Measurements from ENCODE around the gene USP53.

USP53 gene

GRCh38 chr4:119260528-119260927, 48.0 kb downstream of the USP53 start:
- TF ChIP-seq, protein P1, sequence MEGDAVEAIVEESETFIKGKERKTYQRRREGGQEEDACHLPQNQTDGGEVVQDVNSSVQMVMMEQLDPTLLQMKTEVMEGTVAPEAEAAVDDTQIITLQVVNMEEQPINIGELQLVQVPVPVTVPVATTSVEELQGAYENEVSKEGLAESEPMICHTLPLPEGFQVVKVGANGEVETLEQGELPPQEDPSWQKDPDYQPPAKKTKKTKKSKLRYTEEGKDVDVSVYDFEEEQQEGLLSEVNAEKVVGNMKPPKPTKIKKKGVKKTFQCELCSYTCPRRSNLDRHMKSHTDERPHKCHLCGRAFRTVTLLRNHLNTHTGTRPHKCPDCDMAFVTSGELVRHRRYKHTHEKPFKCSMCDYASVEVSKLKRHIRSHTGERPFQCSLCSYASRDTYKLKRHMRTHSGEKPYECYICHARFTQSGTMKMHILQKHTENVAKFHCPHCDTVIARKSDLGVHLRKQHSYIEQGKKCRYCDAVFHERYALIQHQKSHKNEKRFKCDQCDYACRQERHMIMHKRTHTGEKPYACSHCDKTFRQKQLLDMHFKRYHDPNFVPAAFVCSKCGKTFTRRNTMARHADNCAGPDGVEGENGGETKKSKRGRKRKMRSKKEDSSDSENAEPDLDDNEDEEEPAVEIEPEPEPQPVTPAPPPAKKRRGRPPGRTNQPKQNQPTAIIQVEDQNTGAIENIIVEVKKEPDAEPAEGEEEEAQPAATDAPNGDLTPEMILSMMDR (IDR thresholded peaks at IDR 0.05; ENCODE audit: low read depth, low read length, poor library complexity, severe bottlenecking) = no peak
- no peak for TF ChIP-seq EZH2phosphoT487 (IDR thresholded peaks at IDR 0.05; ENCODE audit: borderline replicate concordance, low read length)
- peaks cover 98% of the 10 kb centered on the region for H3K36me3 ChIP-seq (ENCODE audit: control insufficient read depth, low read length)

DNA sequence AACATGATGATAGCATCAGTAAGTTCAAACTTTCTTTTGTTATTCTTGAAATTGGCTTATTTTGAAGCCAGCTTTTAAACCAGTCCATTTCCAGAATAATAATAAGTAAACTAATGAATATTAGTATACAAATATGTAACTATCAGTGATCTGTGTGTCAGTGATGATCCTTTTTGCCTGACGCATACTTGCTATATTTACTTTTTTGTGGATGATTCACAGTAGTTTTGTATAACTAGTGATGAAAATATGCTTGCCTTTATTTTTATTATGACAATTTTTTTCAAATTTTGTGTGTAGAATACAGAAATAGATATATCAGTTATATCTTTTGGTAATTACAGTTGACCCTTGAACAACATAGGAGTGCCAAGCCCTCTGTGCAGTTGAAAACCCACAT, 49.5 kb downstream of the USP53 start:
- Histone ChIP-seq H3K4me2 (ENCODE audit: low read length) (no peak overlapping the region), H3K9me2 (replicated peaks; ENCODE audit: control insufficient read depth, low read length) (no peaks in the 10 kb centered on the region), H4K20me1 (ENCODE audit: control insufficient read depth, insufficient read depth, low read depth, low read length) (no peaks in the 10 kb centered on the region), H3K27ac (ENCODE audit: low read depth, low read length) (no peak overlapping the region), H3K9me3 (ENCODE audit: control insufficient read depth, insufficient read depth, low read length) (no peaks in the 10 kb centered on the region), H3K27me3 (ENCODE audit: control insufficient read depth, low read length) (no peaks in the 10 kb centered on the region), H3K36me3 (ENCODE audit: control insufficient read depth, low read length) (peaks cover 98% of the 10 kb centered on the region), H3K4me3 (ENCODE audit: low read length) (no peak overlapping the region), H3F3A (ENCODE audit: control insufficient read depth, insufficient read depth) (peaks cover 12% of the 10 kb centered on the region), H3K79me2 (ENCODE audit: control insufficient read depth, low read length) (no peaks in the 10 kb centered on the region), H3K4me1 (ENCODE audit: control insufficient read depth, low read length) (no peaks in the 10 kb centered on the region)
- TF ChIP-seq, protein P1 (IDR thresholded peaks at IDR 0.05; ENCODE audit: low read depth, low read length, poor library complexity, severe bottlenecking) = no peak
- no peak for TF ChIP-seq EZH2phosphoT487 (IDR thresholded peaks at IDR 0.05; ENCODE audit: borderline replicate concordance, low read length)

More at GRCh38 chr4:119260528-119260927, 48.0 kb downstream of the USP53 start:
- Histone ChIP-seq H3K9me2 (replicated peaks; ENCODE audit: control insufficient read depth, low read length) (no peaks in the 10 kb centered on the region), H3K27me3 (ENCODE audit: control insufficient read depth, low read length) (no peaks in the 10 kb centered on the region), H3K79me2 (ENCODE audit: control insufficient read depth, low read length) (no peaks in the 10 kb centered on the region), H3K4me2 (ENCODE audit: low read length) (no peak overlapping the region), H3K27ac (ENCODE audit: low read depth, low read length) (no peak overlapping the region), H3K4me1 (ENCODE audit: control insufficient read depth, low read length) (no peaks in the 10 kb centered on the region), H3K4me3 (ENCODE audit: low read length) (no peak overlapping the region), H3K9me3 (ENCODE audit: control insufficient read depth, insufficient read depth, low read length) (no peaks in the 10 kb centered on the region), H3F3A (ENCODE audit: control insufficient read depth, insufficient read depth) (peaks cover 12% of the 10 kb centered on the region), H4K20me1 (ENCODE audit: control insufficient read depth, insufficient read depth, low read depth, low read length) (no peaks in the 10 kb centered on the region)

- TF ChIP-seq, protein P1 (IDR thresholded peaks at IDR 0.05; ENCODE audit: low read depth, low read length, poor library complexity, severe bottlenecking) = no peak
- no peak for TF ChIP-seq EZH2phosphoT487 (IDR thresholded peaks at IDR 0.05; ENCODE audit: borderline replicate concordance, low read length)
Observed at GRCh38 chr4:119264743-119265142, 52.2 kb downstream of the USP53 start.

More at GRCh38 chr4:119264743-119265142, 52.2 kb downstream of the USP53 start:
- Histone ChIP-seq H3K27ac (ENCODE audit: low read depth, low read length) (no peak overlapping the region), H3K4me3 (ENCODE audit: low read length) (no peak overlapping the region), H3K4me2 (ENCODE audit: low read length) (no peak overlapping the region), H3K9me2 (replicated peaks; ENCODE audit: control insufficient read depth, low read length) (no peaks in the 10 kb centered on the region), H3K9me3 (ENCODE audit: control insufficient read depth, insufficient read depth, low read length) (no peaks in the 10 kb centered on the region), H3K27me3 (ENCODE audit: control insufficient read depth, low read length) (no peaks in the 10 kb centered on the region), H4K20me1 (ENCODE audit: control insufficient read depth, insufficient read depth, low read depth, low read length) (no peaks in the 10 kb centered on the region), H3K4me1 (ENCODE audit: control insufficient read depth, low read length) (no peaks in the 10 kb centered on the region), H3K79me2 (ENCODE audit: control insufficient read depth, low read length) (no peaks in the 10 kb centered on the region), H3K36me3 (ENCODE audit: control insufficient read depth, low read length) (peaks cover 93% of the 10 kb centered on the region), H3F3A (ENCODE audit: control insufficient read depth, insufficient read depth) (peaks cover 6% of the 10 kb centered on the region)
